Measurements from ENCODE around the gene HSPH1. TPM values are rescaled to one million over a fixed set of nuclear protein-coding genes. Genes with fewer than 3 reads are reported as not detected.
A peak's percentile ranks its signal among the peaks of the same experiment; 100 is the strongest.

Gene HSPH1
- polyA plus RNA-seq, 3 donors: 105 to 135 (median 128) TPM

DNA sequence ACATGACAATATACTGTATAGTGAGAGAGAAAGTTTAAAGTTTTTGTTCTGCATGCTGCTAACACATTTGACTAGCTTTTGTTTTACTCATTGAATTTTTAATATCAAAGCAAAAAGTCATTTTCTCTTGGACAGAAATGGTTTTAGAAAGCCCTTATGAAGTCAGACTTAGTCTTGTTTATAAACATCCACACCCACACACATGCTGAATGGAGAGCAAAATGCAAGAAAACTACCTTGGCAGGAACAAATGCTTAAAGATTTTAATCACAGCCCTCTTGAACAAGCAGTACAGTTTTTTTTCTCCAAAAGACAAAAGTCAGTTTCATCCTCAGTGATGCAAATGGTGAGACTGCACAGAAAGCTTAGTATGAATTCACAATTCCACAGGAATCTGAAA lies 25.0 kb downstream of the HSPH1 start:
- DNase-seq: no peak

- DNase-seq: no peak
Measured at GRCh38 chr13:31134039-31134711, 27.5 kb downstream of the HSPH1 start.

DNA sequence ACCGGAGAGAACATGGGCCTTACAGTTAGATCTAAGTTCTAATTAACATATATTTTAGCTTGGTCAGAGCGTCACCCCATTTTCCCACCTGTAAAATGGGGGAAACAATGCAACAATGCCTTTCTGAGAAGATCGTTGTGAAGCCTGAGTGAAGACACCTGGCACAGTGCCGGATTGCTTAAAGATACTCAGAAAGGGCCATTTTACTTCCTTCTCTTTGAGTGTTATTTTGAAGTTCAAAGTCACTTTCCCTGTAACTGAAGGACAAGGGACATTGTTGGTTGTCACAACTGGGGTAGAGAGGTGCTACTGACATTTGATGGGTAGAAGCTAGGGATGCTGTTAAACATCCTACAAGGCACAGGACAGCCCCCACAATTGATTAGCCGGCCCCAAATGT lies 28.1 kb downstream of the HSPH1 start:
- no peak for DNase-seq

GRCh38 chr13:31131470-31131961 lies 30.2 kb downstream of the HSPH1 start:
- DNase-seq: no peak

- DNase-seq: no peak
Measured at GRCh38 chr13:31129419-31129818, 32.3 kb downstream of the HSPH1 start.

GRCh38 chr13:31124204-31124603 lies 37.5 kb downstream of the HSPH1 start:
- peak; percentile 3 for DNase-seq

DNA sequence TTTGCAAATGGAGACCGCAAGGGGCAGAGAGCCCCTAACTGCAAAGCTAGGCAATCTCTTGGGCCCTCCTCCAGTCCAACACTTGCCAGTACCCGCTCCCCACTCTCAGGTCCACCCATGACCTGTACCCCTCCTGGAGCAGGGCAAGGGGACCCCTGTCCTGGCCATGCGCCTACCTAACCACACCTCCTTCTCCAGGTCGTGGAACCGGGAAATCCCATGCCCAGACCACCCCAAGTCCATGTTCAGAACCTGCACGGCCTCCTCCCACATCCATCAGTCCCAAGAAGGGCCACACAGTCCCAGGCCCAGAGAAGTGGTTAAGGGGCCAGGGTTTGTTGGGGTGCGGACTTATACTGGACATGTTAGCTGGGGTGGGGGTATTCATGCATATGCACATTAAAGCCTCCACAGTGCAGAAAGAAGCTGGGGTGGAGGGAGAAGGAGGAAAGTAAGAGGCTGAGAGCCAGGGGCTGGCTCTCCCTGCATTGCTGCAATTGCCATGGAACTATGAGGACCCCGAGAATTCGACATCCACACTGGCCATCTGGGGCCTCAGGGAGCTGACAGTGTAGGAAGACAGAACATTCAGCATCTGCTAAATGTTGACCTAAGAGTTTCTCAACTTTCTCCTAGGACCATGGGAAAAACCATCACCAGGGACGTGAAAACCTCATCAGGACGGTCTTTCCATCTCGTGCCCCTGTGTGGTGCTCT lies 39.0 kb downstream of the HSPH1 start:
- no peak for DNase-seq

DNA sequence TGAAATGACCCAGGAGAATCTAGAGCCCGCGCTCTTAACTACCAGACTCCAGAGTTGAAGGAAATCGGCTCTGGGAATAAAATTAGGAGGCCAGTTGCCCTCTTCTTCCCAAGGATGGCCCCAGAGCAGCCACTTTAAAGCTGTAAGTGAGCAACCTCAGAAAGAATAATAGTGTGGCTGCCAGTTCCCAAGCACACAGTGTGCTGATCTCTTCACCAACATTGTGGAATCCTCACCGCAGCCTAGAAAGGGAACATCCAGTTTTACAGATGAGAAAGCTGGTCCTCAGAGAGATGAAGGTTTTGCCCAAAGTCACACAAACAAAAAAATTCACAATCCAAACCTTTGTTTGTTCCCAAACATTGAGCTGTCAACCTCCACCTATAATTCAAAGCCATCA lies 39.6 kb downstream of the HSPH1 start:
- DNase-seq: no peak

GRCh38 chr13:31121379-31122140 lies 40.1 kb downstream of the HSPH1 start:
- peak; percentile 24 for DNase-seq

DNA sequence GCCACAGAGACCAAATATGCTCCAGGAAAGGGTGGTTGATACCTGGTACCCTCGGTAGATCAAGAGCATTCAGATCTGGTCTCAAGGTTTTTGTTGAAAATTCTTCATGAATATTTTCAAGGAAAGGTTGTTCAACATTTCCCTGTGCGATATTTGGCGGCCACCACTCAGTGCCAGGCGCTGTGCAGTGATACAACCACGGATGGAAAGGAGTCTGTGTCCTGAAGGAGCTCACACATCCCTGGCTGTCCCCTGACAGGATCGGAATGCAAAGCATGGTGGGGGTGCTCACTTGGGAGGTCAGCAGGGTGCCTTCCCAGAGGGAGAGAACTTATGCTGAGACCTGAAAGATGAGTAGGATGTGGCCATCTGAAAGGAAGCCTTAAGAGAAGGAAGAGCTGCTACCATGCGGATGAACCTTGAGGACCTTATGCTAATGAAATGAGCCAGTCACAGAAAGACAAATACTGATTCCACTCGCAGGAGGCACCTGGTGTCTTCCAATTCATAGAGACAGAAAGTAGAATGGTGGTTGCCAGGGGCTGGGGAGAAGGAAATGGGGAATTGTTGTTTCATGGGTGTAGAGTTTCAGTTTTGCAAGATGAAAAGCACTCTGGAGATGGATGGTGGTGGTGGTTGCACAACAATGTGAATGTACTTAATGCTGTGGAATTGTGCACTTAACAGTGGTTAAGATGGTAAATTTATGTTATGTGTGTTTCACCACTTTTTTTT lies 41.6 kb downstream of the HSPH1 start:
- DNase-seq: no peak

DNA sequence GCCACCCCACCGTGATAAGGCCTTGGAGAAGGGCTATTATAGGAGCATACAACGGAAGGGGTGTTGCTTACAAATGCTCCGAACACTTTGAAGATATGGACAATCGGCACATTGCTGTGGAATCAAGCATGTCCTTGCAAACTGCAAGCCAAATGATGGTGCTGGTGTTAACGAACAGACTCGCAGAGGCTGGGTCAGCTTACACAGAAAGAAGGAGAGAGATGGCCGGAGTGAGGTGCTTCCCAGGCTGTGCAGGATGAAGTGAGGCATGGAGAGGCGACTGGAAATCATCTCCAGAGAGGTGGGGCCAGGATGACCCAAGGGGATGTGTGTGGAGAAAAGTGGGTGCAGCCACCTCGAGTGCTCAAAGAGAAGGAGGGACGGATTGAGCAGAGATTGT lies 42.2 kb downstream of the HSPH1 start:
- DNase-seq: no peak

DNA sequence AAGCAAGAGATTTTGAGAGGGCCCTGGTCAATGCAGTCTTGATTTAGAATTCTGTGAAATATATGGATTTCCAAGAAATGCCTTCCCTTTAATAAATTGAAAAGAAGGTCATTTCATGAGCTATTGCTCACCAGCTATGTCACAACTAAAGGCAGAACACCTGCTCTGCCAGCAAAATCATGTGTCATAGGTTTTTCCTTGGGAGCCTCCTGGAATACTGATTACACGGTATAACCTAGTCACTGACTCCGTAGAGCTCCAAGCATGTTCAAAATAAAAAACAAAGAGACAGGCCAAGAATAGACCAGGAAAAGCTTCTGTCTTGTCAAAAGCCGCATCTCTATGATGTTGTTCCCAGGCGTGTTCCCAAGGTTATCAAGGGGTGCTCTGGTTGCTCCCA lies 45.5 kb downstream of the HSPH1 start:
- DNase-seq: no peak

GRCh38 chr13:31115616-31116015 lies 46.1 kb downstream of the HSPH1 start:
- no peak for DNase-seq

- no peak for DNase-seq
Measured at GRCh38 chr13:31114641-31115040, 47.1 kb downstream of the HSPH1 start.

DNA sequence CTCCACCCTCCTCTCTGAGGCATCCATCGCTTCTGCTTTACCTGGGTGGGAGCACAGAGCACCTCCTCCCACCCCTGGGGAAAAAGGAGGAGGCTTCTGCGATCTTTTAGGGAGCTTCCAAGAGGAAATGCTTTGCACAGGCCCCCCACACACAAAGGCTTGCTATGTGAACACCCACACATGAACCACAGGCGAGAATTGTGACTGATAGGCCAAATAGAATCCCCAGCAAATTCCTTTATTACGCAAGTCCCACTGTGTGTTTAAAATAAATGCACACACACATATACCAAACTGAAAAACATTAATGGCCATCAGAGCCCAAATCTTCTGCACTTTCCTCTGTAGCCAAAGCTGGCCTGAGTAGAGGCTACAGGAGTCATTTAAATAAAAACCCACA lies 50.6 kb downstream of the HSPH1 start:
- DNase-seq: no peak

GRCh38 chr13:31110617-31111016 lies 51.1 kb downstream of the HSPH1 start:
- DNase-seq: no peak

DNA sequence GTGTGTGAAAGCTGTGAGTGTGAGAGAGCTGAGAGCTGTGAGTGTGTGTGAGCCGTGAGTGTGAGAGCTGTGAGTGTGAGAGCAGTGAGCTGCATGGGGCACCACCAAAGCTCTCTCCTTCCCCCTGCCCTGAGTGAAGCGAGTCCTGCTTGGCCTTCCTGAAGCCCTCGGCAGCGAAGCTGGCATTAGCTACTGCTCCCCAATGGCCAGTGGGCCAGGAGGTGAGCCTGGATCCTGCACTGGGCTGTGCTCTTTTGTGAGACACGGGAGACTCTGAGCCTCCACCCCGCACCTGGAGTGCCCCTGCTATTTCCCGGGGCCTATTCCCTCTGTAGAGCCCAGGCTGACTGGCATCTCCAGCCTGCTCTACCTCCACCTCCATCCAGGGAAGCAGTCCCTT lies 51.5 kb downstream of the HSPH1 start:
- DNase-seq: no peak

- no peak for DNase-seq
Measured at GRCh38 chr13:31107109-31107508, 54.6 kb downstream of the HSPH1 start.

- DNase-seq: no peak
Measured at GRCh38 chr13:31105856-31106255, 55.8 kb downstream of the HSPH1 start.

GRCh38 chr13:31105020-31105795 lies 56.5 kb downstream of the HSPH1 start:
- DNase-seq: no peak

GRCh38 chr13:31102905-31103304 lies 58.8 kb downstream of the HSPH1 start:
- no peak for DNase-seq
